Uterus (tissue), 4 donors: ENCODE results near the gene ASPDH. TPM values are rescaled to one million over a fixed set of nuclear protein-coding genes. Genes with fewer than 3 reads are reported as not detected.

Source experiments
- DNase-seq, 2 donors: peaks; one replicate each; pipeline ENCODE4 v3.0.0-alpha.2; 2019 to 2020
- H3K27ac ChIP-seq, 2 donors: fragments of 200-600 bp; sonication (generic); 1 replicate in 1 of 2; 2 replicates in 1 of 2; pipeline ENCODE4 v1.5.1; 2016 to 2018
- H3K27me3 ChIP-seq, 2 donors: fragments of 200-600 bp; sonication (generic); one replicate each; pipeline ENCODE4 v1.5.1; 2018 to 2019; ENCODE audit warnings: control low read depth in 1 of 2
- H3K36me3 ChIP-seq, 2 donors: fragments of 200-600 bp; sonication (generic); one replicate each; pipeline ENCODE4 v1.5.1; 2019; ENCODE audit warnings: control low read depth in 1 of 2
- H3K4me1 ChIP-seq, 2 donors: fragments of 200-600 bp; sonication (generic); one replicate each; pipeline ENCODE4 v1.5.1; 2018 to 2019; ENCODE audit warnings: control low read depth in 1 of 2
- H3K4me3 ChIP-seq, 2 donors: fragments of 200-600 bp; sonication (generic); 1 replicate in 1 of 2; 2 replicates in 1 of 2; pipeline ENCODE4 v1.5.1; 2018 to 2019; ENCODE audit warnings: mild to moderate bottlenecking in 1 of 2
- H3K9me3 ChIP-seq, 2 donors: fragments of 200-600 bp; sonication (generic); one replicate each; pipeline ENCODE4 v1.5.1; 2019; ENCODE audit warnings: control low read depth in 1 of 2
- CTCF ChIP-seq, 4 experiments: fragments of 200-600 bp in 2 of 4; fragments of 450-650 bp in 2 of 4; sonication (generic) in 2 of 4; IDR thresholded peaks; one replicate each; pipeline ENCODE4 v1.5.1; 2016 to 2019; ENCODE audit warnings: antibody characterized with exemption in 4 of 4, mild to moderate bottlenecking in 2 of 4, moderate library complexity in 1 of 4
- POLR2A ChIP-seq, 2 donors: fragments of 450-650 bp; IDR thresholded peaks; one replicate each; pipeline ENCODE4 v1.6.1; 2016; ENCODE audit warnings: antibody characterized with exemption in 2 of 2, mild to moderate bottlenecking in 1 of 2, moderate library complexity in 1 of 2
- intact Hi-C: fragments of 100-400 bp; cut with DNase I; formaldehyde crosslinking; loops from one replicate; pipeline ENCODE4 v1.15.1; 2023; ENCODE audit warnings: low total_unique reads
- total RNA-seq, 4 donors: library from RNA; depleted of rRNA in 3 of 4; stranded (reverse); fragments of >200 nt in 3 of 4; gene quantifications; one replicate each; pipeline versions ENCODE4 v1.1.0 to v1.2.4, GENCODE V29; 2014 to 2023
- donor health status: DM: yes; HTN: yes; CAD: no.

ASPDH gene
- total RNA-seq, 4 donors from 2014 or later = not detected

DNA sequence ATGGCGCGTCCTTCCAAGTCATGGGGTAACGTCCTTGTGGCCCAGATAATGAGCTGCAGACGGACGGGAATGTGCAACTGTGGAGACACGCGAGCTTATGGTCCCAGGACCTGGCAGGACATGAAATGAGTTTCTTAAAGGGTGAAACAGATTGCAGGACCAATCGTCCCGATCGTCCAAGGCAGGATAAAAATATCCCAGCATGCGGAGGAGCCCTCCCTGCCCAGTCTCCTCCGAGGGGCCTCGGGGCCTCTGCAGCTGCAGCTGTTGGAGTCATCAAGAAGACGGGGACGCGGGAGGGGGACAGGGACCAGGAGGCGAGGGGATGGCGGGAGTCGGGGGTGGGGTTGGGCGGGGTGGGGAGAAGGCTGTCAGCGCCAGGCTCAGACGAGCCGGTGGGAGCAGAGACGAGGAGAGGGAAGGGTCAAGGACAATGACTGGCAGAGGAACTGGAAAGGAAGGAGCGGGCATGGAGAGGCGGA lies 22.7 kb downstream of the ASPDH start:
- Histone ChIP-seq H3K27me3 (peaks cover 0 to 21% of the 10 kb centered on the region in 2 donors), H3K36me3 (no peaks in the 10 kb centered on the region), H3K4me3 (no peak overlapping the region), H3K9me3 (no peaks in the 10 kb centered on the region), H3K4me1 (no peaks in the 10 kb centered on the region), H3K27ac (no peak overlapping the region)
- intact Hi-C loops = no loop called here
- TF ChIP-seq POLR2A (IDR thresholded peaks at IDR 0.05) (no peak), CTCF (IDR thresholded peaks at IDR 0.05) (no peak)
- no peak for DNase-seq

- no peaks in the 10 kb centered on the region for H3K4me1 ChIP-seq
- intact Hi-C loops = no loop called here
- H3K4me3 ChIP-seq = no peak overlapping the region
- DNase-seq = no peak
- no peak overlapping the region for H3K27ac ChIP-seq
- H3K36me3 ChIP-seq = no peaks in the 10 kb centered on the region
- no peak for TF ChIP-seq CTCF (IDR thresholded peaks at IDR 0.05)
- TF ChIP-seq POLR2A (IDR thresholded peaks at IDR 0.05) = no peak
- H3K9me3 ChIP-seq = no peaks in the 10 kb centered on the region
- peaks cover 0 to 21% of the 10 kb centered on the region in 2 donors for H3K27me3 ChIP-seq
Measured at GRCh38 chr19:50490411-50490811, 23.3 kb downstream of the ASPDH start.

DNA sequence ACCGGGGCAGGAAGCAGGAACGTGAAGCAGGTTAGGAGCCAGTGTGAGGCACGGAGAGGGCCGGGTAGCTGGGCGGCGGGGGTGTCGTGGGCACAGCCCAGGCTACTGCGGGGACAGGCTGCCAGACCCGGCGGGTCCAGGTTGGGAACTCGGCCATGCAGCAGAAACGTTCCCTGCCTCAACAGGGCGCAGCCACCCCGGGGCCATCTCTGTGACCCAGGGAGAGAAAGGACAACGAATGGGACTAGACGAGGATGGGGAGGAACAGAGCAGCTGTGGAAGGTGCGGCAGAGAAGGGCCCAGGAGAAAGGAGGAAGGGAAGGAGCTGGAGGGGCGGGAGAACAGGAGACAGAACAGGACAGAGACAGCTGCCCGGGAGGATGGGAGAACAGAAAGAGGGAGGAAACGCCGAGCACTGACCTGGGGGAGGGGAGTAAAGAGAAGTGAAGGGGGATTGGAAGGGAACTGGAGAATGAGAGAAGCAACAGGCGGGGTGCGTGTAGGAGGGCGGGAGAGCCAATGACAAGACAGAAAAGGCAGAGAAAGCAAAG lies 24.2 kb downstream of the ASPDH start:
- no peak overlapping the region for H3K4me3 ChIP-seq
- no peaks in the 10 kb centered on the region for H3K9me3 ChIP-seq
- H3K27me3 ChIP-seq = peaks cover 0 to 21% of the 10 kb centered on the region in 2 donors
- no peaks in the 10 kb centered on the region for H3K4me1 ChIP-seq
- DNase-seq = no peak
- intact Hi-C loops = no loop called here
- TF ChIP-seq CTCF (IDR thresholded peaks at IDR 0.05) (no peak), POLR2A (IDR thresholded peaks at IDR 0.05) (no peak)
- no peaks in the 10 kb centered on the region for H3K36me3 ChIP-seq
- no peak overlapping the region for H3K27ac ChIP-seq

GRCh38 chr19:50488389-50489194 lies 25.1 kb downstream of the ASPDH start:
- no peak overlapping the region for H3K4me3 ChIP-seq
- no peak overlapping the region for H3K27ac ChIP-seq
- H3K27me3 ChIP-seq = peaks cover 0 to 21% of the 10 kb centered on the region in 2 donors
- no peaks in the 10 kb centered on the region for H3K9me3 ChIP-seq
- DNase-seq = no peak
- no peaks in the 10 kb centered on the region for H3K36me3 ChIP-seq
- TF ChIP-seq CTCF (IDR thresholded peaks at IDR 0.05) (no peak), POLR2A (IDR thresholded peaks at IDR 0.05) (no peak)
- intact Hi-C loops = no loop called here
- H3K4me1 ChIP-seq = no peaks in the 10 kb centered on the region

- H3K9me3 ChIP-seq = no peaks in the 10 kb centered on the region
- peaks cover 0 to 21% of the 10 kb centered on the region in 2 donors for H3K27me3 ChIP-seq
- no peaks in the 10 kb centered on the region for H3K4me1 ChIP-seq
- H3K36me3 ChIP-seq = no peaks in the 10 kb centered on the region
- no peak overlapping the region for H3K4me3 ChIP-seq
- no peak overlapping the region for H3K27ac ChIP-seq
- no peak for DNase-seq
- intact Hi-C loops = no loop called here
- TF ChIP-seq CTCF (IDR thresholded peaks at IDR 0.05) (no peak), POLR2A (IDR thresholded peaks at IDR 0.05) (no peak)
Measured at GRCh38 chr19:50486823-50487515, 26.7 kb downstream of the ASPDH start.
